H1 (cell line): ENCODE measurements around the gene ANXA3. TPM values are rescaled to one million over a fixed set of nuclear protein-coding genes. Genes with fewer than 3 reads are reported as not detected.

Experiments used
- CTCF ChIA-PET: fragments of 300-600 bp; sonication (Branson Sonifier 250); formaldehyde crosslinking; loops from one replicate; lab custom pipeline; 2021; ENCODE audit not compliant: partially characterized antibody; lab: Charles Lee
- POLR2A ChIA-PET: fragments of 300-600 bp; sonication (Branson Sonifier 250); formaldehyde crosslinking; loops from one replicate; lab custom pipeline; 2021; ENCODE audit warnings: inconsistent platforms; ENCODE audit not compliant: partially characterized antibody; lab: Charles Lee
- DNase-seq, 2 experiments: peaks; one replicate each; pipeline versions ENCODE4 v3.0.0 to v3.0.0-alpha.2; 2010 to 2022; ENCODE audit warnings: low spot score in 2 of 2, low read depth in 1 of 2, mixed read lengths in 1 of 2
- FAIRE-seq: peaks from 2 replicates; lab custom pipeline; 2011; peaks lifted over from hg19 to GRCh38; lab: Jason Lieb, UNC
- H2AFZ ChIP-seq: 2 replicates; pipeline ENCODE4 v1.8.1; 2012; ENCODE audit warnings: low read length, inconsistent platforms
- H2AK5ac ChIP-seq: 2 replicates; pipeline ENCODE4 v1.6.1; 2013; ENCODE audit warnings: low read depth, low read length
- H2BK120ac ChIP-seq: replicated peaks from 2 replicates; pipeline ENCODE3; 2013; ENCODE audit warnings: low read depth, low read length, inconsistent platforms
- H2BK12ac ChIP-seq: 2 replicates; pipeline ENCODE4 v1.6.1; 2013; ENCODE audit warnings: low read depth, low read length
- H2BK15ac ChIP-seq: 2 replicates; pipeline ENCODE4 v1.6.1; 2013; ENCODE audit warnings: low read length
- H2BK20ac ChIP-seq: 2 replicates; pipeline ENCODE4 v1.6.1; 2013; ENCODE audit warnings: low read length
- H2BK5ac ChIP-seq: 2 replicates; pipeline ENCODE4 v1.6.1; 2013; ENCODE audit warnings: low read depth, low read length
- H3K14ac ChIP-seq: 2 replicates; pipeline ENCODE4 v1.6.1; 2013; ENCODE audit warnings: inconsistent platforms; ENCODE audit not compliant: insufficient read length
- H3K18ac ChIP-seq: 2 replicates; pipeline ENCODE4 v1.6.1; 2013; ENCODE audit warnings: low read length; ENCODE audit errors: extremely low read depth
- H3K23ac ChIP-seq: 2 replicates; pipeline ENCODE4 v1.6.1; 2013; ENCODE audit warnings: inconsistent platforms; ENCODE audit not compliant: insufficient read length
- H3K23me2 ChIP-seq: 2 replicates; pipeline ENCODE4 v1.6.1; 2013; ENCODE audit warnings: low read depth, low read length
- H3K27ac ChIP-seq: 2 replicates; pipeline ENCODE4 v1.6.1; 2011; ENCODE audit warnings: low read depth, low read length, inconsistent platforms
- H3K27me3 ChIP-seq, 4 experiments: replicated peaks in 1 of 4; 1 replicate in 1 of 4; 2 replicates in 3 of 4; pipeline versions ENCODE4 v1.6.1 to v1.8.1; 2011 to 2013; ENCODE audit warnings: low read length in 3 of 4, mild to moderate bottlenecking in 3 of 4, inconsistent platforms in 2 of 4, mixed read lengths in 2 of 4, moderate library complexity in 1 of 4; ENCODE audit not compliant: control insufficient read depth in 3 of 4, insufficient read depth in 3 of 4; ENCODE audit errors: extremely low read depth in 1 of 4
- H3K36me3 ChIP-seq, 4 experiments: 2 replicates each; pipeline versions ENCODE4 v1.6.1 to v1.8.1; 2011 to 2013; ENCODE audit warnings: mild to moderate bottlenecking in 4 of 4, low read length in 3 of 4, moderate library complexity in 2 of 4, control low read depth in 1 of 4, inconsistent platforms in 1 of 4; ENCODE audit not compliant: insufficient read depth in 4 of 4, control insufficient read depth in 2 of 4
- H3K4ac ChIP-seq: replicated peaks from 2 replicates; pipeline ENCODE3; 2013; ENCODE audit warnings: low read length, low read depth, mixed read lengths, inconsistent platforms; ENCODE audit not compliant: insufficient read length
- H3K4me1 ChIP-seq, 4 experiments: replicated peaks in 1 of 4; 1 replicate in 1 of 4; 2 replicates in 3 of 4; pipeline versions ENCODE4 v1.6.1 to v1.8.1; 2011 to 2013; ENCODE audit warnings: low read length in 3 of 4, inconsistent platforms in 2 of 4, mixed read lengths in 1 of 4; ENCODE audit not compliant: insufficient read depth in 4 of 4, control insufficient read depth in 3 of 4
- H3K4me2 ChIP-seq, 2 experiments: 2 replicates each; pipeline versions ENCODE4 v1.6.1 to v1.8.1; 2011 to 2013; ENCODE audit warnings: low read depth in 2 of 2, low read length in 2 of 2, control low read depth in 1 of 2, inconsistent platforms in 1 of 2, mild to moderate bottlenecking in 1 of 2; ENCODE audit not compliant: insufficient read depth in 1 of 2
- H3K4me3 ChIP-seq, 4 experiments: fragments of 200-600, 300-600 bp in 1 of 4; sonication (generic), shearing (Covaris generic), sonication (Bioruptor Twin) in 1 of 4; 2 replicates each; pipeline versions ENCODE4 v1.5.1 to v1.8.1; 2011 to 2016; ENCODE audit warnings: low read length in 4 of 4, low read depth in 3 of 4, control low read depth in 2 of 4, inconsistent platforms in 2 of 4, mild to moderate bottlenecking in 2 of 4, mixed read lengths in 1 of 4, moderate library complexity in 1 of 4; ENCODE audit not compliant: insufficient read depth in 2 of 4; ENCODE audit errors: extremely low read depth in 1 of 4
- H3K56ac ChIP-seq: replicated peaks from 2 replicates; pipeline ENCODE3; 2013; ENCODE audit warnings: low read depth, mild to moderate bottlenecking, mixed read lengths, low read length, inconsistent platforms; ENCODE audit not compliant: insufficient read length
- H3K79me1 ChIP-seq: 2 replicates; pipeline ENCODE4 v1.6.1; 2013; ENCODE audit warnings: low read depth, low read length, control low read depth
- H3K79me2 ChIP-seq, 2 experiments: 2 replicates each; pipeline versions ENCODE4 v1.6.1 to v1.8.1; 2012 to 2013; ENCODE audit warnings: low read length in 2 of 2, mild to moderate bottlenecking in 2 of 2, inconsistent platforms in 1 of 2; ENCODE audit not compliant: insufficient read depth in 2 of 2, control insufficient read depth in 1 of 2
- H3K9ac ChIP-seq, 4 experiments: replicated peaks in 1 of 4; 1 replicate in 1 of 4; 2 replicates in 3 of 4; pipeline versions ENCODE4 v1.6.1 to v1.8.1; 2011 to 2013; ENCODE audit warnings: low read depth in 3 of 4, low read length in 3 of 4, control low read depth in 2 of 4, mild to moderate bottlenecking in 2 of 4, moderate library complexity in 2 of 4, inconsistent platforms in 1 of 4; ENCODE audit errors: extremely low read depth in 1 of 4
- H3K9me3 ChIP-seq, 2 experiments: 2 replicates each; pipeline versions ENCODE4 v1.6.1 to v1.8.1; 2012 to 2013; ENCODE audit warnings: mild to moderate bottlenecking in 2 of 2, moderate library complexity in 2 of 2, control low read depth in 1 of 2, inconsistent platforms in 1 of 2, low read depth in 1 of 2, low read length in 1 of 2, mixed read lengths in 1 of 2; ENCODE audit not compliant: insufficient read depth in 2 of 2
- H4K20me1 ChIP-seq, 2 experiments: replicated peaks in 1 of 2; 2 replicates each; pipeline versions ENCODE3 to v1.8.1; 2011 to 2013; ENCODE audit warnings: inconsistent platforms in 2 of 2, low read length in 2 of 2, mild to moderate bottlenecking in 1 of 2; ENCODE audit not compliant: insufficient read depth in 2 of 2, control insufficient read depth in 1 of 2
- H4K5ac ChIP-seq: 2 replicates; pipeline ENCODE4 v1.6.1; 2013; ENCODE audit warnings: low read length, low read depth, mixed read lengths, inconsistent platforms; ENCODE audit not compliant: insufficient read length
- H4K8ac ChIP-seq: 2 replicates; pipeline ENCODE4 v1.8.0; 2013; ENCODE audit warnings: mild to moderate bottlenecking, moderate library complexity, low read length, inconsistent platforms; ENCODE audit not compliant: insufficient read depth; ENCODE audit errors: extremely low read depth
- H4K91ac ChIP-seq: replicated peaks from 2 replicates; pipeline ENCODE3; 2013; ENCODE audit warnings: low read length, mixed read lengths, inconsistent platforms; ENCODE audit not compliant: insufficient read length
- E2F6 ChIP-seq: IDR thresholded peaks from 2 replicates; pipeline ENCODE4 v1.6.1; 2012; ENCODE audit warnings: inconsistent platforms
- GABPA ChIP-seq: IDR thresholded peaks from 2 replicates; pipeline ENCODE4 v1.6.1; 2011; ENCODE audit warnings: mild to moderate bottlenecking, low read length, moderate library complexity, borderline replicate concordance; ENCODE audit not compliant: insufficient read depth
- JUND ChIP-seq: IDR thresholded peaks from 2 replicates; pipeline ENCODE4 v1.6.1; 2011; ENCODE audit warnings: mild to moderate bottlenecking, improper control_type of control experiment, low read length
- POLR2A ChIP-seq, 2 experiments: IDR thresholded peaks; 1 replicate in 1 of 2; 2 replicates in 1 of 2; pipeline ENCODE4 v1.6.1; 2011; ENCODE audit warnings: low read depth in 2 of 2, low read length in 2 of 2, mild to moderate bottlenecking in 2 of 2; ENCODE audit errors: control extremely low read depth in 1 of 2
- RAD21 ChIP-seq, 2 experiments: IDR thresholded peaks in 1 of 2; conservative IDR thresholded peaks in 1 of 2; 2 replicates each; pipeline ENCODE4 v1.6.1; 2011; ENCODE audit warnings: low read depth in 2 of 2, low read length in 2 of 2, improper control_type of control experiment in 1 of 2, inconsistent platforms in 1 of 2, mild to moderate bottlenecking in 1 of 2, moderate library complexity in 1 of 2
- RBBP5 ChIP-seq: IDR thresholded peaks from 2 replicates; pipeline ENCODE4 v1.7.1; 2012; ENCODE audit warnings: low read depth, mild to moderate bottlenecking, inconsistent platforms, low read length, moderate library complexity, borderline replicate concordance
- SUZ12 ChIP-seq: fragments of 200-600 bp; sonication (generic); IDR thresholded peaks from 2 replicates; pipeline ENCODE4 v1.6.1; 2012; ENCODE audit warnings: mild to moderate bottlenecking, inconsistent platforms, low read length, moderate library complexity, mixed read lengths
- TCF12 ChIP-seq: IDR thresholded peaks from 2 replicates; pipeline ENCODE4 v1.6.1; 2011; ENCODE audit warnings: low read depth, mild to moderate bottlenecking, low read length
- YY1 ChIP-seq: IDR thresholded peaks from 2 replicates; pipeline ENCODE4 v1.6.1; 2011; ENCODE audit warnings: low read depth, mild to moderate bottlenecking, low read length
- WGBS, 2 experiments: shearing (Covaris generic) in 1 of 2; methylation state at CpG; one replicate each; pipeline versions ENCODE4 v1.1.6 to v1.1.7; 2013 to 2015; ENCODE audit warnings: low lambda C conversion rate in 2 of 2, mixed read lengths in 2 of 2, inconsistent platforms in 1 of 2, low coverage in 1 of 2, missing lambda C conversion rate in 1 of 2; ENCODE audit not compliant: insufficient replicate concordance in 2 of 2, insufficient coverage in 1 of 2, insufficient read length in 1 of 2; ENCODE audit errors: extremely low coverage in 1 of 2, missing lambda C conversion rate in 1 of 2; 5-methylcytosine and 5-hydroxymethylcytosine counted together
- polyA plus RNA-seq, 7 experiments: library from polyadenylated mRNA; depleted of rRNA in 3 of 7; stranded (reverse) in 5 of 7; unstranded in 2 of 7; fragments of >200 nt in 5 of 7; fragments of 200-250 nt in 2 of 7; gene quantifications; 1 replicate in 5 of 7; 2 replicates in 1 of 7; 4 replicates in 1 of 7; pipeline versions ENCODE4 v1.2.1 to v1.2.3, GENCODE V29; 2011 to 2013; ENCODE audit warnings: missing spikeins in 2 of 7, mixed read lengths in 2 of 7
- total RNA-seq: library from RNA; stranded (reverse); fragmentation: NEBNext Ultra II Directional; extraction: Animal tissue kit (Norgen Biotek cat#: 25700); gene quantifications from 2 replicates; pipeline ENCODE4 v1.2.1, GENCODE V29; 2021

The ANXA3 gene
- total and polyA plus RNA-seq, 2 of the 8 experiments (the other 6 are each of a cell fraction or from before 2014, with no cell fraction given): 10.3 to 27.3 TPM

- H2AFZ ChIP-seq: no peak overlapping the region
- H2BK120ac ChIP-seq: no peak overlapping the region
- no peak overlapping the region for H2BK20ac ChIP-seq
- no peak overlapping the region for H3K18ac ChIP-seq
- WGBS, 2 experiments: 62% methylated on average over 3 of the region's 3 CpGs; no CpG with 5 or more reads in 1 of the 2 experiments
- H3K36me3 ChIP-seq: no peaks in the 10 kb centered on the region
- H3K27me3 ChIP-seq: peaks cover 0 to 10% (median 4%) of the 10 kb centered on the region in 4 experiments; a peak in 4 of 7 replicates
- peak overlapping the region; percentile 68 to 97; a peak in 3 of 4 replicates for H3K4me2 ChIP-seq
- H4K5ac ChIP-seq: no peak overlapping the region
- no peak overlapping the region for H4K8ac ChIP-seq
- no peak overlapping the region for H3K4ac ChIP-seq
- no peak overlapping the region for H2AK5ac ChIP-seq
- no peak overlapping the region for H3K23ac ChIP-seq
- no peak overlapping the region for H2BK15ac ChIP-seq
- POLR2A ChIA-PET: interaction anchor here (0.6 to 1.2 kb wide), 2 partner anchors 9 to 339 kb away, joined by 4 read pairs; no protein-coding TSS in a partner anchor
- H3K9me3 ChIP-seq: peaks cover 0 to under 1% of the 10 kb centered on the region in 2 experiments; a peak in 1 of 4 replicates
- peaks cover 2 to 7% (median 3%) of the 10 kb centered on the region in 4 experiments; a peak in 5 of 7 replicates for H3K4me1 ChIP-seq
- FAIRE-seq: peak; percentile 58
- H3K79me2 ChIP-seq: no peaks in the 10 kb centered on the region
- H4K91ac ChIP-seq: no peak overlapping the region
- peak overlapping the region; percentile 64; the same call in 1 of the 2 replicates for H2BK12ac ChIP-seq
- H2BK5ac ChIP-seq: no peak overlapping the region
- no peaks in the 10 kb centered on the region for H4K20me1 ChIP-seq
- peak overlapping the region in 2 of 4 experiments; percentile 45 to 70; a peak in 2 of 8 replicates for H3K4me3 ChIP-seq
- H3K56ac ChIP-seq: no peak overlapping the region
- H3K9ac ChIP-seq: peak overlapping the region in 1 of 4 experiments; percentile 27; a peak in 1 of 7 replicates
- TF ChIP-seq JUND (no peak), YY1 (no peak), POLR2A (IDR thresholded peaks at IDR 0.05; ENCODE audit: control extremely low read depth in 1 of 2, low read depth in 2 of 2, low read length in 2 of 2) (peak in 1 of 2 experiments; percentile 41; a peak in 1 of 3 replicates), SUZ12 (no peak), GABPA (no peak), RBBP5 (no peak), E2F6 (no peak), TCF12 (no peak), RAD21 (IDR thresholded peaks at IDR 0.05 in 1 of 2, conservative IDR thresholded peaks at IDR 0.05 in 1 of 2; ENCODE audit: low read depth in 2 of 2, low read length in 2 of 2) (no peak)
- CTCF ChIA-PET: no interaction called here
- H3K23me2 ChIP-seq: no peaks in the 10 kb centered on the region
- no peak overlapping the region for H3K27ac ChIP-seq
- DNase-seq: no peak
- H3K79me1 ChIP-seq: no peaks in the 10 kb centered on the region
- no peak overlapping the region for H3K14ac ChIP-seq
Observed at GRCh38 chr4:78553043-78553396, 1.4 kb downstream of the ANXA3 start.
